ENCODE results near the gene PLEKHH2.

The PLEKHH2 gene

GRCh38 chr2:43762286-43762685, 125.2 kb downstream of the PLEKHH2 start:
- TF ChIP-seq, protein P1, sequence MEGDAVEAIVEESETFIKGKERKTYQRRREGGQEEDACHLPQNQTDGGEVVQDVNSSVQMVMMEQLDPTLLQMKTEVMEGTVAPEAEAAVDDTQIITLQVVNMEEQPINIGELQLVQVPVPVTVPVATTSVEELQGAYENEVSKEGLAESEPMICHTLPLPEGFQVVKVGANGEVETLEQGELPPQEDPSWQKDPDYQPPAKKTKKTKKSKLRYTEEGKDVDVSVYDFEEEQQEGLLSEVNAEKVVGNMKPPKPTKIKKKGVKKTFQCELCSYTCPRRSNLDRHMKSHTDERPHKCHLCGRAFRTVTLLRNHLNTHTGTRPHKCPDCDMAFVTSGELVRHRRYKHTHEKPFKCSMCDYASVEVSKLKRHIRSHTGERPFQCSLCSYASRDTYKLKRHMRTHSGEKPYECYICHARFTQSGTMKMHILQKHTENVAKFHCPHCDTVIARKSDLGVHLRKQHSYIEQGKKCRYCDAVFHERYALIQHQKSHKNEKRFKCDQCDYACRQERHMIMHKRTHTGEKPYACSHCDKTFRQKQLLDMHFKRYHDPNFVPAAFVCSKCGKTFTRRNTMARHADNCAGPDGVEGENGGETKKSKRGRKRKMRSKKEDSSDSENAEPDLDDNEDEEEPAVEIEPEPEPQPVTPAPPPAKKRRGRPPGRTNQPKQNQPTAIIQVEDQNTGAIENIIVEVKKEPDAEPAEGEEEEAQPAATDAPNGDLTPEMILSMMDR (IDR thresholded peaks at IDR 0.05; ENCODE audit: insufficient read depth, low read depth, low read length, missing control alignments), result no peak
- H3K4me3 ChIP-seq (ENCODE audit: low read depth, low read length), result no peak overlapping the region
- DNase-seq (ENCODE audit: low read depth), result no peak

GRCh38 chr2:43763091-43763490, 126.0 kb downstream of the PLEKHH2 start:
- TF ChIP-seq, protein P1 (IDR thresholded peaks at IDR 0.05; ENCODE audit: insufficient read depth, low read depth, low read length, missing control alignments), result no peak
- H3K4me3 ChIP-seq (ENCODE audit: low read depth, low read length), result no peak overlapping the region
- no peak for DNase-seq (ENCODE audit: low read depth)

DNA sequence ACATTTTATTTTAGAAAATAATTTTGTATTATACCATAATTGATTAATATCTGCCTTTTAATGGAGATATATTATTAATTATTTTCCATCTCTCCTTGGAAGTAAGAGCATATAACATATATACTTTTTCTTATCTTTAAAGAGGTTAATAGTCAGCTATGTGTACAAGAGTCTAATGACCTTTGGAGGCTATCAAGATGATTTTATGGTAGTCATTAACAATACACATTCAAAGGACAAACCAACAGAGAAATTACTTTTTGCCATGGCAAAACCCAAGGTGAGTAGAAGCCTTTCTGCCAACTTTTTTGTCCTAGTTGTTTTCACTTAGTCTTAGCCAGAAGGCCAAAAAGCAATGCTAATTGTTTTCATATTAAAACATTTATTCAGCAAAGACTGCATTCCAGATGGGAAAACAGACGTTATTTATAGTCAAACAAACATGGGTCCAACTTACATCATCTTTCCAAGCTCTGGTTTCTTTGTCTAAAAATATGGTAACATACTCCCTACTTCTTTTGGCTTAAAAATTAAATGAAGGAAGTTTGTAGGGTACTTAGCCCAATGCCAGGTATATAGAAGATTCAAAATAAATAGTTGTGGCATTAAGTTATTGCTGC, 127.1 kb downstream of the PLEKHH2 start:
- TF ChIP-seq, protein P1 (IDR thresholded peaks at IDR 0.05; ENCODE audit: insufficient read depth, low read depth, low read length, missing control alignments), result no peak
- DNase-seq (ENCODE audit: low read depth), result no peak
- H3K4me3 ChIP-seq (ENCODE audit: low read depth, low read length), result no peak overlapping the region

GRCh38 chr2:43766006-43766405, 128.9 kb downstream of the PLEKHH2 start:
- no peak overlapping the region for H3K4me3 ChIP-seq (ENCODE audit: low read depth, low read length)
- no peak for DNase-seq (ENCODE audit: low read depth)
- TF ChIP-seq, protein P1 (IDR thresholded peaks at IDR 0.05; ENCODE audit: insufficient read depth, low read depth, low read length, missing control alignments), result no peak

DNA sequence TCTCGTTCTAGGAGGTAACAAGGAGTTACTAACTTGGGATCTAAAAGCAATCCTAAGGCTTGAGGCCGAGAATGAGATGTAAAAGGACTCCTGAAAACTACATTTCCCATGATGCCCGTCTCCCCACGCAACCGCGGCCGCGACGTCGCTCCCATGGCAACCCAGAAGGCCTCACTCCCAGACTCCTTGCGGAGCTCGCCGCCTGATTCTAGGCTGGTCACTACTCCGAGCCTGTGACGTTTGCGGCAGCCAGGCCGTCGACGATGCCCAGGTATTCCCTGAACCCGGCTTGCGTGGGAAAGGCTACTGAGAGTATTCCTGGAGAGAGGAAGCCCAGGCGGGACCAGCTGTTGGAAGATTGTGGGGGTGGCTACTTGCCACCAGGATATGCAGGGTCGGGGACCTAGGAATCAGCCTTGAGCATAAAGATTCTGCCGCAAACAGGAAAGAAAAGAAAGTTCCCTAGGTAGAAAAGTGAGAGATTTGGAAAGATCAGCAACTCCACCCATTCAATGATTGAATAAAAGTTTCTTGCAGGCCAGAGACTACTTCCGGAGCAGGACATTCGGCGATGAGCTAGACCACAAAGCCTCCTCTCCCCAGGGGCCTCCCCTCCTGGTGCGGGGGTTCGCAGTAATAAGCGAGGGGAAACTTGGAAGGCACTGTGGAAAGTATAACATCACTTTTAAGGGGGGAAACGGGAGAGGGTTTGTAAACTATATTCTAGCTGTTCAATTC, 137.0 kb downstream of the PLEKHH2 start, which contains the start of gene DYNC2LI1:
Gene DYNC2LI1 (plus strand): TSS at position 164 of the 738 bp plus-strand sequence. CDS start 100 bp downstream, at position 264.
- peak; percentile 88 for DNase-seq (ENCODE audit: low read depth)
- TF ChIP-seq, protein P1 (IDR thresholded peaks at IDR 0.05; ENCODE audit: insufficient read depth, low read depth, low read length, missing control alignments), result no peak
- H3K4me3 ChIP-seq (ENCODE audit: low read depth, low read length), result peak within 1 kb of the TSS; percentile 77

GRCh38 chr2:43774617-43775016, 137.6 kb downstream of the PLEKHH2 start:
- no peak for DNase-seq (ENCODE audit: low read depth)
- TF ChIP-seq, protein P1 (IDR thresholded peaks at IDR 0.05; ENCODE audit: insufficient read depth, low read depth, low read length, missing control alignments), result no peak
- peak overlapping the region; percentile 77 for H3K4me3 ChIP-seq (ENCODE audit: low read depth, low read length)
